Parathyroid adenoma (tissue), 2 donors: ENCODE data around the gene ACY1.

Experiments
- H2AFZ ChIP-seq: fragments of 300-600 bp; sonication (generic); one replicate; pipeline ENCODE4 v1.7.0; 2017; ENCODE audit warnings: antibody characterized with exemption, mild to moderate bottlenecking
- H3K27ac ChIP-seq: fragments of 300-600 bp; sonication (generic); one replicate; pipeline ENCODE4 v1.7.0; 2017
- H3K27me3 ChIP-seq: fragments of 300-600 bp; sonication (generic); one replicate; pipeline ENCODE4 v1.7.0; 2017; ENCODE audit warnings: low read length; ENCODE audit not compliant: control insufficient read depth, insufficient read depth
- H3K36me3 ChIP-seq: fragments of 300-600 bp; sonication (generic); one replicate; pipeline ENCODE4 v1.7.0; 2017; ENCODE audit warnings: low read length; ENCODE audit not compliant: control insufficient read depth, insufficient read depth
- H3K4me1 ChIP-seq: fragments of 300-600 bp; sonication (generic); one replicate; pipeline ENCODE4 v1.7.0; 2017; ENCODE audit warnings: control low read depth
- H3K4me2 ChIP-seq: fragments of 300-600 bp; sonication (generic); one replicate; pipeline ENCODE4 v1.7.0; 2017; ENCODE audit warnings: low read length
- H3K4me3 ChIP-seq: fragments of 300-600 bp; sonication (generic); one replicate; pipeline ENCODE4 v1.7.0; 2017; ENCODE audit warnings: low read depth, low read length
- H3K79me2 ChIP-seq: fragments of 300-600 bp; sonication (generic); one replicate; pipeline ENCODE4 v1.7.0; 2017; ENCODE audit warnings: control low read depth
- H3K9ac ChIP-seq: fragments of 300-600 bp; sonication (generic); one replicate; pipeline ENCODE4 v1.7.0; 2017; ENCODE audit warnings: mild to moderate bottlenecking
- H3K9me3 ChIP-seq: fragments of 300-600 bp; sonication (generic); one replicate; pipeline ENCODE4 v1.7.0; 2017; ENCODE audit warnings: low read length; ENCODE audit not compliant: control insufficient read depth
- CTCF ChIP-seq: fragments of 300-600 bp; sonication (generic); IDR thresholded peaks from one replicate; pipeline ENCODE4 v1.7.0; 2017; ENCODE audit warnings: antibody characterized with exemption, mild to moderate bottlenecking
- donor health status: primary hyperparathyroidism.

The ACY1 gene

GRCh38 chr3:51977446-51978142, 5.7 kb upstream of the ACY1 start:
- Histone ChIP-seq H3K4me2 (no peak overlapping the region), H3K9me3 (no peaks in the 10 kb centered on the region), H3K27ac (no peak overlapping the region), H3K4me1 (peaks cover 18% of the 10 kb centered on the region), H3K36me3 (no peaks in the 10 kb centered on the region), H3K27me3 (no peaks in the 10 kb centered on the region), H3K4me3 (no peak overlapping the region), H2AFZ (no peak overlapping the region), H3K9ac (no peak overlapping the region), H3K79me2 (peaks cover 8% of the 10 kb centered on the region)
- TF ChIP-seq CTCF: no peak

GRCh38 chr3:51978143-51978502, 5.2 kb upstream of the ACY1 start:
- H3K4me1 ChIP-seq: peaks cover 19% of the 10 kb centered on the region
- no peak for TF ChIP-seq CTCF
- H3K9ac ChIP-seq: no peak overlapping the region
- H3K36me3 ChIP-seq: no peaks in the 10 kb centered on the region
- no peak overlapping the region for H2AFZ ChIP-seq
- H3K79me2 ChIP-seq: peaks cover 8% of the 10 kb centered on the region
- H3K27me3 ChIP-seq: no peaks in the 10 kb centered on the region
- H3K4me3 ChIP-seq: no peak overlapping the region
- H3K4me2 ChIP-seq: no peak overlapping the region
- no peaks in the 10 kb centered on the region for H3K9me3 ChIP-seq
- no peak overlapping the region for H3K27ac ChIP-seq

GRCh38 chr3:51980253-51980652, 3.1 kb upstream of the ACY1 start:
- Histone ChIP-seq H3K9ac (no peak overlapping the region), H3K4me2 (no peak overlapping the region), H3K4me1 (peaks cover 13% of the 10 kb centered on the region), H3K27ac (no peak overlapping the region), H3K9me3 (no peaks in the 10 kb centered on the region), H3K27me3 (no peaks in the 10 kb centered on the region), H3K4me3 (no peak overlapping the region), H2AFZ (no peak overlapping the region), H3K79me2 (peaks cover 8% of the 10 kb centered on the region), H3K36me3 (no peaks in the 10 kb centered on the region)
- no peak for TF ChIP-seq CTCF

GRCh38 chr3:51982352-51982837, 940 bp upstream of the ACY1 start:
- Histone ChIP-seq H3K4me2 (peak overlapping the region; percentile 80), H3K9ac (no peak overlapping the region), H3K4me1 (peaks cover 9% of the 10 kb centered on the region), H3K4me3 (peak overlapping the region; percentile 70), H3K27me3 (no peaks in the 10 kb centered on the region), H3K79me2 (peaks cover 8% of the 10 kb centered on the region), H3K36me3 (no peaks in the 10 kb centered on the region), H3K27ac (peak overlapping the region; percentile 91), H3K9me3 (no peaks in the 10 kb centered on the region), H2AFZ (peak overlapping the region; percentile 78)
- TF ChIP-seq CTCF: peak; percentile 49
